GM19395 (cell line): ENCODE results near the gene CACNA2D1.

Experiments
- ATAC-seq: cut with Tn5 transposase; IDR thresholded peaks from one replicate; pipeline ENCODE4 v1.9.1; 2021; ENCODE audit warnings: mild to moderate bottlenecking, moderate library complexity; ENCODE audit not compliant: unreplicated experiment

Gene CACNA2D1

DNA sequence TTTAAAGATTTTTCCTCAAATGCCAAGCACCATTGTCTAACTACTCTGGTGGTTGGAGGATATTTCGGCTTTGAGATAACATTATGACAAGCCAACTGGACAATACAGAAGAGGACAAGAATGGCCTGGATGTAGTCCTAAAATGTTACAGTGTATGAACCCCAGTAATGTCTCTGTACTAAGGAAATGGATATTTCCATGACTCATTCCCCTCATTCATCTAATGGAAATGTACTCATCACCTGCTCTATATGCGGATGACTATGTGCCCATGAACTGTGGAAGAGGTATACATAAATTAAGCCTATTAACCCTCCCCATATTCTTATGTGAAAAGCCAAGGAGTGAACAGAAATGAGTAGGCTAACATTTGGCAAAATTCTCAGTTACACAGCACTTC, 207.9 kb downstream of the CACNA2D1 start:
- ATAC-seq = no peak

GRCh38 chr7:82234457-82235049, 209.0 kb downstream of the CACNA2D1 start:
- ATAC-seq = no peak

DNA sequence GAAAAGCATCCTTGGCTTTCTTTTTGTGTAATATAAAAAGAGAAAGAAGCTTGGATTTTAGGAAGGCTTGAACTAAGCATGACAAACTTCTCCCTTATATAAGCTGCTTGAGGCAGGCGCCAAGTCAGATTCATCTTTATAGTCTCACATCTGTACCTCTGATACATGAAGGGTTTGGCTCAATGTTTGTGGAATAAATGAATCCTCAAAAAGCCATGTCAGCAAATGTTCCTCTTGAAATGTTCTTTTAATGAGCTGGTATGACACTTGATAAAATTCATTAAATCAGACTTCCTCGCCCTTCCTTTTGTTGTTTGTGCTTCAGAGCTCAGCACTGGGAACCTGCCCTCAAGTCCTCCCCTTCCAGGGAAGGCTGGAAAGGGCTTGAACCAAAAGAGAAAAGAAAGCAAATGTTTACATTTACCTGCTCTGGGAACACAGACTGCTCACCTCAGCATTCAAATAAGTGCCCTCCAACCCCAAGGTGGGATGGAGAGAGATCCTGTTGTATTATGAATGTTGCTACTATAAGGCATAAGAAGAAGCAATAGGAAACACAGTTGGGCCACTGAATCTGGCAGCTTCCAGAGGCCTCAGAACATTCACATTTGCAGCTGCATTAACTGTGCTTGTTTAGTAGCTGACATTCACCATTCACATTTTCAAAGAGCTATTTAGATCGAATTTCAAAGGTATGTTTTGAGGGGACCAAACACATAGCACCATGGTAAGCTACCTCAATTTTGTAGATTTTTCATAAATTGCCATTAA, 212.6 kb downstream of the CACNA2D1 start:
- no peak for ATAC-seq

DNA sequence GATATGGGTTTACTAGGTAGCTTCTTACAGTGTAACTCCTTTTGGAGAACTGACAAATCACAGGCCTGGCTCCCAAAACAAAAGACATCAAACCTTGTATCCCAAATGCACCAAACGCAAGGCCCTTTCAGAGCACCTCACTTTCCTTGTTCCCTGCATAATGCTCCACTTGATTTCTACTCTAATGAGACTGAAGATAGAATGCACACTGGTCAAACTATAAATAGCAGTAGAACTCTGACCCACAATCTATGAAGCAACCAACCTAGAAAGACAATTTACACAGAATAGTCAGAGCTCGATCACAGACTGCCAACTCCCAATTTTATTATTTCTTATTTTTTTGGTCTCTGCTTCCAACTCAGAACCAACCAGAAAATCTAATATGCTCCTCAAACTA, 214.4 kb downstream of the CACNA2D1 start:
- no peak for ATAC-seq

DNA sequence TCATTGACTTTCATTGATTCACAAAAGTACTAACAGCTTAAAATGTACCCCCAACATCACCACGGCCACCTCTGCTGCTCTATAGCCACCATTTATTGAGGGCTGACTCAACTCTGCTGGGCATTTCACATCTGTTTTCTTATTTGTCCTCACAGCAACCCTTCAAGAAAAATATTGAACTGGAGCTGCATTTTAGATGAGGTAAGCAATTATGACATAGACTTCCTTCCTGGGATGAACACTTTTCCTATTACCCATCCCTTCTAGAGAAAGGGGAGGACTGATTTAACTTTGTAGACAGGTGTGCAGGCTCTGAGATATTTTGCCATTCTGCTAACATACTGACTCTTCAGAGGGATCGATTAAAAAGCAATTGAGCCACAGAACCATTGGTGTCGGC, 217.4 kb downstream of the CACNA2D1 start:
- no peak for ATAC-seq

- no peak for ATAC-seq
Observed at GRCh38 chr7:82224529-82224928, 219.0 kb downstream of the CACNA2D1 start.

GRCh38 chr7:82223580-82223979, 220.0 kb downstream of the CACNA2D1 start:
- ATAC-seq = no peak

GRCh38 chr7:82221152-82221674, 222.4 kb downstream of the CACNA2D1 start:
- ATAC-seq = no peak

- ATAC-seq = no peak
Observed at GRCh38 chr7:82212466-82212865, 231.1 kb downstream of the CACNA2D1 start.

GRCh38 chr7:82211333-82211732, 232.2 kb downstream of the CACNA2D1 start:
- no peak for ATAC-seq

GRCh38 chr7:82210416-82211184, 233.0 kb downstream of the CACNA2D1 start:
- ATAC-seq = no peak

DNA sequence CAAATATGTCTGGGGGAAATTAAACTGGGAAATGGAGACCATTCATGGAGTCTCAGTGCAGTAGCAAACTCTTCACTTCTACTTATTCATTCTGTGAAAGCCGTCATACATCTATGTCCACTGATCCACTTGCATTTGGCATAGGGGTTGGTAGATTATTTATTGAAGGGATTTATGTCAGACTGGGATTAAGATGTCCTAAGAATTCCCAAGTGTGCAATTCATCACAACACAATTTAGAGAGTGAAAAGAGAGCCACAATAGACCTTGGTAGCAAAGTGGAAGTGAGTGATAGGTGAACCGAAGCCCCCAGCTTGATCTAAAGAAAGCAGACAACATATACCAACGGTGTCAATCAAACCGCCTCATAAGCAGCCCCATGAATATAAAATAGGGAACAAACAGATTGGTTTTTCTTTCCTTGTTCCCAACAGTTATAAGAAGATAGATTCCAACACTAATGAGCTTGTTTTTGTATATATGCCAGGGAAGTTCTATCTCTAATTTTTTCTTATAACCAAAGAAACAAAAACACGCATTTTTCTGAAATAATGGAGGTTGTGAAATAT, 234.3 kb downstream of the CACNA2D1 start:
- ATAC-seq = no peak

- no peak for ATAC-seq
Observed at GRCh38 chr7:82204694-82205093, 238.9 kb downstream of the CACNA2D1 start.

DNA sequence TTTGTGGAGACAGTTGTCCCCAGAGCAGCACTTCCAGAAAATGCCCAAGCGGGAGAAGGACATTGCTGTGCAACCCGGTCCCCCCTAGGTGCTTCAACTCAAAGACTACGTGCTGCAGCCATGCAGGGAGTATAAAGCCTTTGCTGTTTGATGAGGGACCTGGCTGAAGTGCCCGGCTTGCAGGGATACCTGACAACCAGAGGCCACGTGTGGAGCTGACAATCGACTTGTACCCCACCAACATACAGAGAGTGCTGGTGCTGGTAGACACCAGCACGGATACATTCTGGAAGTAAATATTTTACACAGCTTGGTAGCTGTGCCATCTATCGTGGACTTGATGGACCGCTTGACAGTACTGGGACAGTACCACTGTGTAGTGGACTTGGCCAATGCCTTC, 240.6 kb downstream of the CACNA2D1 start:
- no peak for ATAC-seq

DNA sequence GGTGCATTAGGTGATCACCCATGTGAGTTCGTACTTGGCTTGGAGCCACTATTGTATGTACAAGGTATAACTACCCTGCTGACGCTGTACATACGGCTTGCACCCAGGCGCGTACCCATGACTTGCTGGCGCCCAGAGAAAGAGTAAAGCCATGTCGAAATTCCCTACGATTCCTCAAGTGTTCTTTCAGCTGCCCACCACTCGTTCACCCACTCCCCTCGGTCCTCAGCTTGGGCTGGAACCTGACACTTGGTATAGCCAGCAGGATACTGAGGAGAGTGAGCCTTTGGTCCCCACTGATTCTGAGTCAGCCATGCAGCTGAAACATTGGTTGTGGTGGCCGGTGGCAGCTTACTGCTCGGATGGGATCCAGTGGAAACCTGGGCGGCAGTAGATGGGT, 241.5 kb downstream of the CACNA2D1 start:
- no peak for ATAC-seq

DNA sequence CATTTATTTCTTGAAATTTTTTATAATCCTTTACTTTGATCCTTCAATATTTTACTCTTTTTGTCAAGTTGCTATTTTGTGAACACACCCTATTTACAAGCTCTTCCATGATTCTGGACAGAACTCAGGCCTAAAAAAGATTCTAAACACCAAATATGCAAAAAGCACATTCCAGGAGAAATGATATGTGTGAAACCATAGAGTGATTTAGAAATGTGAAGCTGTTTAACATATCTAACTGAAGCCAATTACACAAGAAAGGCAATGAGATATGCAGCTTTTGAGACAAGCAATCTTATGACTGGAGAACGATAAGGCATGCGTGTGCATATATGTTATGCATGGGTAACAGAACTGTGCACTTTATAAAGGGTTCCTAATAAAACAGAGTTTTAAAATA, 243.0 kb downstream of the CACNA2D1 start:
- no peak for ATAC-seq

GRCh38 chr7:82194016-82194643, 249.4 kb downstream of the CACNA2D1 start:
- ATAC-seq = no peak

GRCh38 chr7:82188636-82189035, 254.9 kb downstream of the CACNA2D1 start:
- no peak for ATAC-seq

GRCh38 chr7:82185443-82185842, 258.1 kb downstream of the CACNA2D1 start:
- no peak for ATAC-seq

GRCh38 chr7:82183634-82184033, 259.9 kb downstream of the CACNA2D1 start:
- ATAC-seq = no peak

DNA sequence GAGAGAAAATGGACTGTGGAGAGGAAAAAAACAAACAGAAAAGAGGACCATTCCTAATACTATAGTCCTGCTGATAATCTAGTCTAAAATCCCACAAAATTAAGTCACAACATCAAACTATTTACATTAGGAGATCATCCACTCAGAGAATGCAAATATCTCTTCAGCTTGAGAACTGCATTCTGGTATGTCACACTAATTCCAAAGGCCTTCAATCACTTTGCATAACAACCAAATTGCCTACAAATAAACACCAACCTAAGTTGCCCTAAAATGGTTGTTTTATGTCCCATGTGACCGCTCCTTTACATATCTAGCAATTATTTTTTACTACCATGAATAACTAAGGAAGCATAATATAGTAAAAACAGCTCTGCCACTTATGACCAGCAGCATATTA, 264.3 kb downstream of the CACNA2D1 start:
- no peak for ATAC-seq
